Gastroesophageal sphincter (tissue), 3 donors: ENCODE measurements around the gene FPR2.

Experiments
- CTCF ChIP-seq, 4 experiments: fragments of 200-600 bp in 2 of 4; fragments of 450-650 bp in 2 of 4; sonication (generic) in 1 of 4; IDR thresholded peaks; one replicate each; pipeline ENCODE4 v1.5.1; 2017 to 2019; ENCODE audit warnings: antibody characterized with exemption in 4 of 4, mild to moderate bottlenecking in 2 of 4, moderate library complexity in 2 of 4
- EP300 ChIP-seq: sonication (generic); formaldehyde crosslinking; IDR thresholded peaks from one replicate; pipeline ENCODE4 v1.6.1; 2017; ENCODE audit warnings: antibody characterized with exemption, mild to moderate bottlenecking
- POLR2A ChIP-seq, 2 donors: fragments of 450-650 bp; IDR thresholded peaks; one replicate each; pipeline ENCODE4 v1.6.1; 2017; ENCODE audit warnings: antibody characterized with exemption in 2 of 2, mild to moderate bottlenecking in 2 of 2, moderate library complexity in 1 of 2
- POLR2AphosphoS5 ChIP-seq: sonication (generic); formaldehyde crosslinking; IDR thresholded peaks from one replicate; pipeline ENCODE4 v1.6.1; 2017; ENCODE audit warnings: antibody characterized with exemption

- TF ChIP-seq CTCF (IDR thresholded peaks at IDR 0.05) (no peak), POLR2A (IDR thresholded peaks at IDR 0.05) (no peak), EP300 (no peak), POLR2AphosphoS5 (no peak)
Measured at GRCh38 chr19:51784922-51785690, 24.1 kb downstream of the FPR2 start.
